GM19025 (cell line): ENCODE data around the gene MEI4.
"Not testable (repeated sequence)": the region's sequence is repeated elsewhere in the genome, so short reads cannot be mapped to it uniquely, and the experiment has no call there.

Source experiments
- ATAC-seq: cut with Tn5 transposase; IDR thresholded peaks from one replicate; pipeline ENCODE4 v1.9.1; 2021; ENCODE audit warnings: mild to moderate bottlenecking, low read depth, moderate library complexity; ENCODE audit not compliant: unreplicated experiment

The MEI4 gene

GRCh38 chr6:77674211-77674610 is 21.4 kb downstream of the MEI4 start:
- no peak for ATAC-seq

DNA sequence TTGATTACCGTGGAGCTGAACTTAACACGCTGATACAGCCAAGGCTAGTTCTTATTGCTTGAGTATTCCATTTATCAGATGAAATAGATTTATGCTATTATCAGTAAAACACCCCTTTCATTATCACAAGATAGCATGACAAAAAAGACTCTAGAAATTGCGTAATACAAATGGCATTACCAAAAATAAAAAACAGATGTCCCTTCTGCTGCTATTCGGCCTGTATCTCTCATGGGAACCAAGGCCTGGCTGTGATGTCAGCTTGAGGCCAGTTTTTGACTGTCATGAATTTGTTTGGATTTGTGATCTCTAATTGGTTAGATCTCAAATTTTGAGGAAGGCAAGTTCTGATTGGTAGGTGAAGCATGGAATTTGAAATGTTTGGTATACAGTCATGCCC is 25.2 kb downstream of the MEI4 start:
- ATAC-seq = no peak

DNA sequence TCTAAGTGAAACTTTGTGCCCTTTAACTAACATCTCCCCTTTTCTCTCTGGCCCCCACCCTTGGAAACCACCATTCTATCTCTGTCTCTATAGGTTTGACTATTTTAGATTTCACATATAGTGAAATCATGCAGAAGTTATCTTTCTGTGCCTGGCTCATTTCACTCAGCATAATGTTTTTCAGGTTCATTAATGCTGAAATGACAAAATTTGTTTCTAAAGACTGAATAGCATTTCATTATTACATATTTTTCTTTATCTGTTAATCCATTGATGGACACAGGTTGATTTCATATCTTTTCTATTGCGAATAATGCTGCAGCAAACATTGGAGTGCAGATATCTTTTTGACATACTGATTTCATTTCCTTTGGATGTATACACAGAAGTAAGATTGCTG is 30.7 kb downstream of the MEI4 start:
- ATAC-seq = no peak

DNA sequence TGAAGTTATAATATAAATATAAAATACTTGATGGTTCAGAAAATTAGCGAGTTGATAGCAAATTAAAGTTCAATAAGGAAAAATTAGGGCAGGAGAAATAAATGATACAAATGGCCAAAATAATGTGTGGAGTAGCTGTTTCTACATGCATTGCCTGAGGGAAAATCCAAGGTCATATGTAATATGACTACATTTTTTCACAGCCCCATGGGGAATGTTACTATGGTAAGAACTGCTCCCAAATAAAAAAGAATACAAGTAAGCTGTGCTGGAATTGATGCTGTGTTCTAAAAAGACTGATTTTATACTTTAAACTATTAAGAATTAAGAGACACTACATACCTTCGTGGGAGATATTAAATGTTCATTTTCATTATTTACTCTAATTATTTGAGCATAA is 34.1 kb downstream of the MEI4 start:
- no peak for ATAC-seq

GRCh38 chr6:77688649-77689048 is 35.8 kb downstream of the MEI4 start:
- no peak for ATAC-seq

- ATAC-seq = not testable (repeated sequence)
These were observed 47.3 kb downstream of the MEI4 start for GRCh38 chr6:77700095-77700494.

DNA sequence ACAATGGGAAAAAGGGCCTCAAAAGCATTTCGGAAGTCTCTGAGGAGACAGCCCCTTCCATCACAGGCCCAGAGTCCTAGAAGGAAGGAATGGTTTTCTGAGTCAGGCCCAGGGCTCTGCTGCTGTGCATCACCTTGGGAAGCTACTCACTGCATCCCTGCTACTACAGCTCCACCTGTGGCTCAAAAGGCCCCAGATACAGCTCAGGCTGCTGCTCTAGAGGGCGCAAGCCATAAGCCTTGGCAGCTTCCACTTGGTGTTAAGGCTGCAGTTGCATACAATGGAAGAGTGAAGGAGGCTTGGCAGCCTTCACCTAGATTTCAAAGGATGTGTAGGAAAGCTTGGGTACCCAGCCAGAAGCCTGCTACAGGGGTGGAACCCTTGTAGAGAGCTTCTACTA is 54.8 kb downstream of the MEI4 start:
- no peak for ATAC-seq

DNA sequence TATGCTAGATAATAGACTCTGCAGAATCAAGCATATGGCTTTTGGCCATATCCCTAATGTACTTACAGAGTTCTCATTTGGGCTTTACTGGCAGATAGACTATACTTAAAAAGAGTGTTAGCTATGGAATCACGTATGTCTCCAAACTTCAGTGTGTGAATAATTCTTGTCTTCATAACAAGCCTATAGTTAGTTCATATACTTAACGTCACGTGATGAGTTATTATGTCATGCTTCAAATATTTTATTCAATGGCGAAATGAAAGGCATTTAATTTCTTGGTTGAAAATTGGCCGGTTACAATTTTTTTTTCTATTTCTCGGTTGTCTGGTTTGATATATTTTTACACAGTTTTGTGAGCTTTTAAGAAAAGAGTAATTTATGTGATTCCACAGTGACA is 62.7 kb downstream of the MEI4 start:
- ATAC-seq = no peak

GRCh38 chr6:77716311-77716710 is 63.5 kb downstream of the MEI4 start:
- no peak for ATAC-seq

DNA sequence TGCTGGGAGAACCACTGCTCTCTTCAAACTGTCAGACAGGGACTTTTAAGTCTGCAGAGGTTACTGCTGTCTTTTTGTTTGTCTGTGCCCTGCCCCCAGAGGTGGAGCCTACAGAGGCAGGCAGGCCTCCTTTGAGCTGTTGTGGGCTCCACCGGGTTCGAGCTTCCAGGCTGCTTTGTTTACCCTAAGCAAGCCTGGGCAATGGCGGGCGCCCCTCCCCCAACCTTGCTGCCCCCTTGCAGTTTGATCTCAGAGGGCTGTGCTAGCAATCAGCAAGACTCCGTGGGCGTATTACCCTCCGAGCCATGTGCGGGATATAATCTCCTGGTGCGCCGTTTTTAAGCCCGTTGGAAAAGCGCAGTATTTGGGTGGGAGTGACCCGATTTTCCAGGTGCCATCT is 83.2 kb downstream of the MEI4 start:
- not testable (repeated sequence) for ATAC-seq

DNA sequence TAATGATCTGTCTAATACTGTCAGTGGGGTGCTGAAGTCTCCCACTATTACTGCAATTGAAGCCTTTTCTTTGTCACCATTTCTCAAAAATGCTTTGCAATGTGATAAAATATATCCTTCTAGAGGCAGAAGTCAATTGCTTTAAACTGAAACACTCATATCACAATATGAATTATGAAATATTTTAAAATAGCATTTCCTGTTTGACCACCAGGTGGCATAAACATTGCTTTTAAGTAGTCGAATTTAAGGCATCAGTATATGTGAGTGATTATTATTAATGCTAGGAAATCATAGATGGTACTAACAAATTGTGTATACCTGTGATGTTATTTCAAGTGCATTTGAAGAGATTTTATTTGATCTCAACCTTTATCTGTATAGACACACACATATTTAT is 87.5 kb downstream of the MEI4 start:
- ATAC-seq = no peak

DNA sequence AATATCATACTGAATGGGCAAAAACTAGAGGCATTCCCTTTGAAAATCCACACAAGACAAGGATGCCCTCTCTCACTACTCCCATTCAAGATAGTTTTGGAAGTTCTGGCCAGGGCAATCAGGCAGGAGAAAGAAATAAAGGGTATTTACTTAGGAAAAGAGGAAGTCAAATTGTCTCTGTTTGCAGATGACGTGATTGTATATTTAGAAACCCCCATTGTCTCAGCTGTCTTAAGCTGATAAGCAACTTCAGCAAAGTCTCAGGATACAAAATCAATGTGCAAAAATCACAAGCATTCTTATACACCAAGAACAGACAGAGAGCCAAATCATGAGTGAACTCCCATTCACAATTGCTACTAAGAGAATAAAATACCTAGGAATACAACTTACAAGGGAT is 99.3 kb downstream of the MEI4 start:
- not testable (repeated sequence) for ATAC-seq

DNA sequence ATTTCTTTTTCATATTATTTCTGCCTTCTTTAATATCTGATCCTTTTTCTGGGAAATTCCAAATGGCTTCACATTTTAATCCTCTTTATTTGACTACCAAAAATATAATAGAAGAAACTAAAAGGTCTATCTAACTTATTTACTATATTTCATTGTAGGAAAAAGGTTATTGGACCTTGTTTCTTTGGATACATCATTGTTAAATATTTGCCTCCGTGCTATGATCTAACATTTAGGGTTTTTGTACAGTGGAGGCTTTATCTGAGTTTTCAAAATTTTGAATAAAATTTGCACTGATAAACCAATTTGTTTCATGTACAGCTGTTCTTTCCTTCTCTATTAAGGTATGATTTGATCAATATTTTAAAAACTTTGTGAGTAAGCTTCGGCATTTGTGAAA is 109.5 kb downstream of the MEI4 start:
- ATAC-seq = no peak

DNA sequence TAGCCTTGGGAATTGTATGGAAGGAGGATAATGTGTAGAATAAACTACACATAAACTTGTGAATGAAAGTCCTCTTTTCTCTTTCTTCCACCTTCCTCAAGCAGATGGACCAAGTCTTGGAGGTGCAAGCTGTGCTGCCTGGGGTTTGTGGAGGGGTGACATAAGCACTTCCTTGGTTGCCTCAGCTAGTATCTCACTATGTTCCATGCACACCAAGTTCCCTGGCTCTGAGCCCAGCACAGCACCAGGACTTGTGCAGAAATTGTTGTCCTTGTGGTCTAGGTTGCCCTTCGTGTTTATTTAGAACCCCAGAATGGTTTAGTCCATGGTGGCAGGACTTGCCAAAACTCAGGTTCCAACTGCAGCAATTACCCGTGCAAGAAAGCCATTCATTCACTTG is 110.3 kb downstream of the MEI4 start:
- no peak for ATAC-seq

- ATAC-seq = no peak
These were observed 111.5 kb downstream of the MEI4 start for GRCh38 chr6:77764364-77764763.

DNA sequence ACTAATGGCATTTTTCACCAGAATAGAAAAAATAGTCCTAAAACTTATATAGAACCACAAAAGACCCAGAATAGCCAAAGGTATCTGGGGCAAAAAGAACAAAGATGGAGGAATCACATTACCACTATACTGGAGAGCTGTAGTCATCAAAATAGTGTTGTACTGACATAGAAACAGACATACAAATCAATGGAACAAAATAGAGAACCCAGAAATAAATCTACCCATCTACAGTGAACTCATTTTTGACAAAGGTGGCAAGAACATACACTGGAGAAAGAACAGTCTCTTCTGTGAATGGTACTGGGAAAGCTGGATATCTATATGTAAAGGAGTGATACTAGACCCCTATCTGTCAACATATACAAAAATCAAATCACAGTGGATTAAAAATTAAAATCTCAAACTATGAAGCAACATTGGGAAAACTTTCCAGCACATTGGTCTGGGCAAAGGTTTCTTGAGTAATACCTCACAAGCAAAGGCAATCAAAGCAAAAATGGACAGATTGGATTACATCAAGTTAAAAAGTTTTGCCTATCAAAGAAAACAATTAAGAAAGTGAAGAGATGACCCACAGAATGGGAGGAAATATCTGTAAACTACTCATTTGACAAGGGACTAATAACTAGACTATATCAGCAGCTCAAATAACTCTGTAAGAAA is 120.5 kb downstream of the MEI4 start:
- no peak for ATAC-seq

DNA sequence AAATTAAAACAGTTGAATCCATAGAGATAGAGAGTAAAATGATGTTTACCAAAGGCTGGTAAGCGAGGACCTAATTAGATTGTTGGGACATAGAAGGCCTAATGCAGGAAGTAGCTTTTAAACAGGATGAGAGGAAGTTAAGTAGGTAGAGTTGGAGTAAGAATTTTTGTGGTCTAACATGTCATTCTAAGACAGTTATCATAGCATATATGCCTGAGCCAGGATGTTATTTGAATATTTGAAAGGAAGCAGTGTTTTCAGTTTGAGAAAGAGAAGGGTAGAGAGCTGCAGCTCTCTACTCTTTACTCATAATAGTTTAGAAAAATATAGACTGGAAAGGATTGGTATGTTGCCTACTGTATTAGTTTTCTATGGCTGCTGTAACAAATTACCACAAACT is 121.6 kb downstream of the MEI4 start:
- no peak for ATAC-seq

DNA sequence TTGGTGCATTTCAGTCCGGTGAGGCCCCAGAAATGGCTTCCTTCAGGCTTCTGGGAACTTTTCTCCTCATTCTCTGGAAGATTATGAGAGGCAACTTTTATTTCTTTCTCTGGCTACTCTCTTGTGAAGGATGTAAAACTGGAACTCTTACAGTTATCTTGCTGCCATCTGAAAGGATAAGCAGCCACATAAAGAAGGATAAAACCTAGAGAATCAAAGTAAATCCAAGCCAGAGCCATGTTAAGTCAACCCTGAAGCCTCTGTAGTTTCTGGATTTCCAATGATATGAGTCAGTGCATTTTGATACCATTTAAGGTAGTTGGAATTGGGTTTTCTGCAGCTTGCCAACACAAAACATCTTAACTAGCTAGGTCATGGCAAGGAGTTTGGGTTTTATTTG is 123.6 kb downstream of the MEI4 start:
- ATAC-seq = no peak

GRCh38 chr6:77778527-77778926 is 125.7 kb downstream of the MEI4 start:
- no peak for ATAC-seq

DNA sequence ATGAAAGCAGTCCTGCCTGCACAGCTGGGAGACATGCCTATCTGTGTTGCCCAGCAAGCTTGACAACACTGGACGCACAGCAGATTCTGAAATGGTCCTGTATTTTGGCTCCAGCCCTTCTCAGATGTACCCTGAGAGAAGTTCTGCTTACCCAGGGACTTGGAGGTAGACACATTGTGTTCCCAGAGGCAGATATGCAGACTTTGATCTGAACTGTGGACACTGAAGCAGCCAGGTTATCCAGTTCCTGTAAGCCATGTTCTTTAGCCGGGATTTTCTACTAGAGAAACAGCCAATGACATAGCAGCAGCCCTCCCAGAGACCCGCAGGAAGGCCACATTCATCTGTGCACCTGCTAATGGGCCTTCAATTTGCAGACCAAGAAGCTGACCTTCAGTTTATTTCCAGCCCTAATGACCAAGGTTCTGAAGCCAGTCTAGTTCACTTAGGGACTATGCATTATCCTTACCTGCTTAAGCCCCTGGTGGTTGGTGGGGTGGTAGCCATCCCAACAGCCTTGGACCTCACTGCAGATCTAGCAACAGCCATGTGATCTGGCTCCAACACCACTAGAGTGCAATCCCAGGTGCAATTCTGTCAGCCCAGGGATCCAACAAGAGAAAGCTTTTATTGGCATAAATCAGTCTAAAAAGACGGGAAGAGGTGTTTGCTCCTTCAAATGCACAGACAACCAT is 134.2 kb downstream of the MEI4 start:
- ATAC-seq = no peak

DNA sequence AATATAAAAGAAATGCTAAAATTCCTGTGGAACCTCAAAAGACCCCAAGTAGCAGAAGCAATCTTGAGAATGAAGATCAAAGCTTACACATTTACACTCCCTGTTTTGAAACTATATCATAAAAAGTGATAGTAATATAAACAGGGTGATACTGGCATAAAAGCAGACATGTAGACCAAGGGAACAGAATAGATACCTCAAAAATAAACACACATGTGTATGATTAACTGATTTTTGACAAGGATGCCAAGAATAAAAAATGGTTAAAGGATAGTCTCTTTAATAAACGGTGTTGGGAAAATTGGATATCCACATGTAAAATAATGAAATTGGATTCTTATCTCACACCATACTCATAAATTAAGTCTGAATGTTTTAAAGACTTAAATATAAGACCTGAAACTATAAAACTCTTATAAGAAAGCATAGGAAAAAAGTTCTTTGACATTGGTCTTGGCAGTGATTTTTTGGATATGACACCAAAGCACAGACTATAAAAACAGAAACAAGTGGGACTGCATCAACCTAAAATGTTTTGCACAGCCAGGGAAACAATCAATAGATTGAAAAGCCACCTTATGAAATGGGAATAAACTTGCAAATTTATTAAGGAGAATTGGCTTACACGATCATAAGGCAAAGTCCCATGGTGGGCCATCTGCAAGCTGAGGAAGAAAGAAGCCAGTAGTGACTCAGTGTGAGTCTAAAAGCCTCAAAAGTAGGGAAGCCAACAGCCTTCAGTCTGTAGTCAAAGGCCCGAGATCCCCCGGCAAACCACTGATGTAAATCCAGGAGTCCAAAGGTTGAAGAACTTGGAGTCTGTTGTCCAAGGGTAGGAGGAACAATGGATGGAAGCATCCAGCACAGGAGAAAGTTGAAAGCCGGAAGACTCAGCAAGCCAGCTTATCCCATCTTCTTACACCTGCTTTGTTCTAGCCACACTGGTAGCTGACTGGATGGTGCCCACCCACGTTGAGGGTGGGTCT is 144.3 kb downstream of the MEI4 start:
- ATAC-seq = no peak
